Ishikawa (cell line): ENCODE data around the gene AP3B1.

Experiments
- EGR1 ChIP-seq: IDR thresholded peaks from 2 replicates; pipeline ENCODE4 v1.6.1; 2012
- EP300 ChIP-seq: IDR thresholded peaks from 2 replicates; pipeline ENCODE4 v1.6.1; 2012; ENCODE audit warnings: borderline replicate concordance
- FOXM1 ChIP-seq: IDR thresholded peaks from 2 replicates; pipeline ENCODE4 v1.6.1; 2012; ENCODE audit warnings: low read depth, borderline replicate concordance
- MAX ChIP-seq: IDR thresholded peaks from 2 replicates; pipeline ENCODE4 v1.6.1; 2012
- NFIC ChIP-seq: IDR thresholded peaks from 2 replicates; pipeline ENCODE4 v1.6.1; 2012
- RAD21 ChIP-seq: IDR thresholded peaks from 2 replicates; pipeline ENCODE4 v1.6.1; 2012; ENCODE audit warnings: low read depth
- REST ChIP-seq: IDR thresholded peaks from 2 replicates; pipeline ENCODE4 v1.6.1; 2012; ENCODE audit warnings: low read depth, mild to moderate bottlenecking
- TAF1 ChIP-seq: IDR thresholded peaks from 2 replicates; pipeline ENCODE4 v1.6.1; 2012; ENCODE audit warnings: low read depth, mild to moderate bottlenecking
- TCF12 ChIP-seq: IDR thresholded peaks from 2 replicates; pipeline ENCODE4 v1.6.1; 2012; ENCODE audit warnings: low read depth
- USF1 ChIP-seq: IDR thresholded peaks from 2 replicates; pipeline ENCODE4 v1.6.1; 2012
- YY1 ChIP-seq: IDR thresholded peaks from 2 replicates; pipeline ENCODE4 v1.6.1; 2012; ENCODE audit warnings: low read depth

GRCh38 chr5:77985247-77985646 lies 309.3 kb downstream of the AP3B1 start:
- TF ChIP-seq EP300 (no peak), EGR1 (no peak), TCF12 (no peak), USF1 (no peak), NFIC (no peak), YY1 (no peak), REST (no peak), TAF1 (no peak), MAX (no peak), FOXM1 (no peak), RAD21 (no peak)
